H1 (cell line): Measurements from ENCODE around the gene CAPN10. TPM values are rescaled to one million over a fixed set of nuclear protein-coding genes. Genes with fewer than 3 reads are reported as not detected.

Experiments used
- ASH2L ChIP-seq: fragments of 200-600, 300-600 bp; sonication (generic); IDR thresholded peaks from one replicate; pipeline ENCODE4 v1.7.1; 2017; ENCODE audit warnings: low read length
- CHD2 ChIP-seq: IDR thresholded peaks from 2 replicates; pipeline ENCODE4 v1.6.1; 2012; ENCODE audit warnings: low read length, improper control_type of control experiment
- EGR1 ChIP-seq: IDR thresholded peaks from 2 replicates; pipeline ENCODE4 v1.6.1; 2011; ENCODE audit warnings: low read depth, low read length, borderline replicate concordance
- JUND ChIP-seq: IDR thresholded peaks from 2 replicates; pipeline ENCODE4 v1.6.1; 2011; ENCODE audit warnings: mild to moderate bottlenecking, improper control_type of control experiment, low read length
- KDM5A ChIP-seq: fragments of 200-600 bp; IDR thresholded peaks from 2 replicates; pipeline ENCODE4 v1.7.1; 2012; ENCODE audit warnings: mild to moderate bottlenecking, low read length, inconsistent platforms, mixed read lengths
- SIRT6 ChIP-seq: IDR thresholded peaks from one replicate; pipeline ENCODE4 v1.7.1; 2012; ENCODE audit warnings: low read length, inconsistent platforms
- SIX5 ChIP-seq: IDR thresholded peaks from 2 replicates; pipeline ENCODE4 v1.6.1; 2011; ENCODE audit warnings: mild to moderate bottlenecking, low read depth, low read length
- TAF1 ChIP-seq: IDR thresholded peaks from 2 replicates; pipeline ENCODE4 v1.6.1; 2011; ENCODE audit warnings: mild to moderate bottlenecking, low read depth, low read length
- TCF12 ChIP-seq: IDR thresholded peaks from 2 replicates; pipeline ENCODE4 v1.6.1; 2011; ENCODE audit warnings: low read depth, mild to moderate bottlenecking, low read length
- polyA plus RNA-seq, 7 experiments: library from polyadenylated mRNA; depleted of rRNA in 3 of 7; stranded (reverse) in 5 of 7; unstranded in 2 of 7; fragments of >200 nt in 5 of 7; fragments of 200-250 nt in 2 of 7; gene quantifications; 1 replicate in 5 of 7; 2 replicates in 1 of 7; 4 replicates in 1 of 7; pipeline versions ENCODE4 v1.2.1 to v1.2.3, GENCODE V29; 2011 to 2013; ENCODE audit warnings: missing spikeins in 2 of 7, mixed read lengths in 2 of 7
- total RNA-seq: library from RNA; stranded (reverse); fragmentation: NEBNext Ultra II Directional; extraction: Animal tissue kit (Norgen Biotek cat#: 25700); gene quantifications from 2 replicates; pipeline ENCODE4 v1.2.1, GENCODE V29; 2021

The CAPN10 gene
- total and polyA plus RNA-seq, 2 of the 8 experiments (the other 6 are each of a cell fraction or from before 2014, with no cell fraction given): 30.7 to 39.8 TPM

DNA sequence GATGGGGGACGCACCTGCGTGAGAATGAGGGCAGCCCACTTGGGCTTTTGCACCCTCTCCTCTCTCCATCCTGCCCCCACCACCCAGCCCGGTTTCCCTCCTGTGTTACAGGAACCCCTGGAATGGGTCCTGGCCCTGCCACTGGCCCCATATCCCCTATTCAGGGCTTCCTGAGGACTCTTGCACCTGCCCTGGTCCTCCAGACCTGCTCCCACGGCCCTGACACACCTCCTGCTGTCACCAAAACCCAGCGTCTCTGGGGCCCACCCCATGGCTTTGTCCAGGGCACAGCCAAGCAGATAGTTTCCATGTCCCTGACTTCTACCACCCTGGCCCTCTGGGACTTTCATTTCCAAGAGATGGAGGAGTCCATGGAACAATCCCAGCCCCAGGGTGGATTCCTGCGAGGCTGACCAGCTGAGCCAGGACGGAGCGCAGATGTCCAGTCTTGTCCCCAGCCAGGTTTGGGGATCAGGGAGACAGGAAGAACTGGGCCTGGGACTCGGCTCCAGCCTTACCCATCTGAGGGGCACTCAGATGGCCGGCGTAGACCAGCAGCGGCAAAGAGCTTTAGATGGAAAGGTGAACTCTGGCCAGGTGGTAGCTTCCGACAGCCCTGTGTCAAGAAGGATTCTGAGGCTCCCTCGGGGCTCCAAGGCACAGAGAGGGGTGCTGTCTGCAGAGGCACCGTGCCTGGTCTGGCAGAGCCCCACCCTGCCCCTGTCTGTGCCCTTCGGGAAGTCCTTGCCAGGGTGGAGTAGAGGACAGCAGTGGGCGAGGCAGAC, 50.8 kb downstream of the CAPN10 start (continued):
- TF ChIP-seq JUND: no peak
- TF ChIP-seq SIRT6: no peak
- TF ChIP-seq TAF1: no peak
- TF ChIP-seq EGR1: no peak
- no peak for TF ChIP-seq TCF12
- no peak for TF ChIP-seq KDM5A
- TF ChIP-seq ASH2L: no peak
- no peak for TF ChIP-seq SIX5
- no peak for TF ChIP-seq CHD2
